ENCODE data around the gene TRPM7.

DNA sequence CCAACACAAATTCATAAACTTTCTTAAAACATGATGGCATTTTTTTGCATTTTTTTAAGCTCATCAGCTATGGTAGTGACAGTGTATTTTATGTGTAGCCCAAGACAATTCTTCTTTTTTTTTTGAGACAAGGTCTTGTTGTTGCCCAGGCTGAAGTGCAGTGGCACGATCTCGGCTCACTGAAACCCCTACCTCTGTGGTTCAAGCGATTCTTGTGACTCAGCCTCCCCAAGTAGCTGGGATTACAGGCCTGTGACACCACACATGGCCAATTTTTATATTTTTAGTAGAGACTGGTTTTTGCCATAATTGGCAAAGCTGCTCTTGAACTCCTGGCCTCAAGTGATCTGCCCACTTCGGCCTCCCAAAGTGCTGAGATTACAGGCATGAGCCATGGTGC lies 122.8 kb downstream of the TRPM7 start:
- TF ChIP-seq CTCF (IDR thresholded peaks at IDR 0.05; ENCODE audit: low read length) (no peak), EZH2phosphoT487 (IDR thresholded peaks at IDR 0.05; ENCODE audit: low read length) (no peak), EZH2 (optimal IDR thresholded peaks at IDR 0.05; ENCODE audit: low read depth, low read length) (no peak)

Data from MM.1S (cell line).